Measurements from ENCODE around the gene SUGP1. TPM values are rescaled to one million over a fixed set of nuclear protein-coding genes. Genes with fewer than 3 reads are reported as not detected.

SUGP1 gene
- total and polyA plus RNA-seq, 2 of the 13 experiments (the other 11 are each of a cell fraction or from before 2014, with no cell fraction given), result 21.6 to 25.9 TPM

DNA sequence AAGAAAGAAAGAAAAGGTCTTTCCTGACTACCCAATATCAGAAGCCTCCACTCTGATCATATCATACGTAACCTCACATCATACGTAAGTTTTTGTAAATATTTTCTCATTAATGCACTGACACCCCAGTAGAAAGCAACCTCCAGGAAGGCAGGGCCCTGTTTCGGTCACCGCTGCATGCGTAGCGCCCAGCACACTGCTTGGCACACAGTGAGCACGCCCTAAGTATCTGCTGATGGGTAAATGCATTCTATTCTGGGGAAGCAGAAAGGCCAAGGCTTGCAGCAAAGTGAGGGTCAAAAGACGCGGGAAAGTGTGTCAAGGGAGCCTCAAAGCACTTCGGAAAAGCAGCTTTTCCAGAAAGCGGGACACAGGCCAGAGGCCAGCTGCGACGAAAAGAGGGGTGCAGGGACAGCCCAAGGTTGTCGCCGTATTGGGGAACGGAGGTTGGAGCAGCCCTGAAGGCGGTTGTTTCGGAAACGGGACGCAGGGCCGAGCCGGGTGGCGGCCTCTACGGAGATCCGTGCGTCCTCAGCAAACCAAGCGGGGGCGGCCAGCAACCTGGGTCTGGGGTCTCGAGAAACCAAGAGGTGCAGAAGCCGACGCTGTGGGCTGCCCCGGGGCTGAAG is 463 bp downstream of the SUGP1 start (continued):
- TF ChIP-seq ZHX1 (CRISPR knock-in tag; IDR thresholded peaks at IDR 0.05; ENCODE audit: low read depth) (0 out of 2 replicates have a peak, but pooled peaks have one; percentile 15), SALL1 (CRISPR knock-in tag; IDR thresholded peaks at IDR 0.05) (peak; percentile 61; the same call in 1 of the 2 replicates), ZMYM4 (CRISPR knock-in tag; IDR thresholded peaks at IDR 0.05) (0 out of 2 replicates have a peak, but pooled peaks have one; percentile 5), ZNF713 (CRISPR knock-in tag; IDR thresholded peaks at IDR 0.05) (no peak), ARID2 (CRISPR knock-in tag; IDR thresholded peaks at IDR 0.05; ENCODE audit: borderline replicate concordance) (0 out of 2 replicates have a peak, but pooled peaks have one; percentile 18), RELA (CRISPR knock-in tag; IDR thresholded peaks at IDR 0.05) (0 out of 2 replicates have a peak, but pooled peaks have one; percentile 44), KLF9 (CRISPR knock-in tag; IDR thresholded peaks at IDR 0.05; ENCODE audit: low read depth) (no peak; the same call in 1 of the 2 replicates), LBX2 (CRISPR knock-in tag; IDR thresholded peaks at IDR 0.05; ENCODE audit: borderline replicate concordance) (0 out of 2 replicates have a peak, but pooled peaks have one; percentile 65), ZIK1 (CRISPR knock-in tag; IDR thresholded peaks at IDR 0.05; ENCODE audit: borderline replicate concordance, low read depth) (0 out of 2 replicates have a peak, but pooled peaks have one; percentile 25), SOX5 (CRISPR knock-in tag; IDR thresholded peaks at IDR 0.05; ENCODE audit: borderline replicate concordance) (no peak), EZH2 (conservative IDR thresholded peaks at IDR 0.05; ENCODE audit: low read depth, low read length) (no peak)
